OCI-LY1 (cell line): ENCODE data around the gene RHPN2.

Experiments
- EZH2 ChIP-seq: fragments of 200-600 bp; sonication (generic), shearing (Covaris generic); IDR thresholded peaks from 2 replicates; pipeline ENCODE4 v1.8.0; 2017; ENCODE audit warnings: borderline replicate concordance, mixed run types, mild to moderate bottlenecking, antibody characterized with exemption, low read length, moderate library complexity, mixed read lengths
- TF ChIP-seq, protein P1 (sequence below): fragments of 200-600 bp; sonication (generic), shearing (Covaris generic); IDR thresholded peaks from 2 replicates; pipeline ENCODE4 v1.5.1; 2017; ENCODE audit warnings: mild to moderate bottlenecking, antibody characterized with exemption, low read length, moderate library complexity, mixed read lengths

- TF ChIP-seq, protein P1, sequence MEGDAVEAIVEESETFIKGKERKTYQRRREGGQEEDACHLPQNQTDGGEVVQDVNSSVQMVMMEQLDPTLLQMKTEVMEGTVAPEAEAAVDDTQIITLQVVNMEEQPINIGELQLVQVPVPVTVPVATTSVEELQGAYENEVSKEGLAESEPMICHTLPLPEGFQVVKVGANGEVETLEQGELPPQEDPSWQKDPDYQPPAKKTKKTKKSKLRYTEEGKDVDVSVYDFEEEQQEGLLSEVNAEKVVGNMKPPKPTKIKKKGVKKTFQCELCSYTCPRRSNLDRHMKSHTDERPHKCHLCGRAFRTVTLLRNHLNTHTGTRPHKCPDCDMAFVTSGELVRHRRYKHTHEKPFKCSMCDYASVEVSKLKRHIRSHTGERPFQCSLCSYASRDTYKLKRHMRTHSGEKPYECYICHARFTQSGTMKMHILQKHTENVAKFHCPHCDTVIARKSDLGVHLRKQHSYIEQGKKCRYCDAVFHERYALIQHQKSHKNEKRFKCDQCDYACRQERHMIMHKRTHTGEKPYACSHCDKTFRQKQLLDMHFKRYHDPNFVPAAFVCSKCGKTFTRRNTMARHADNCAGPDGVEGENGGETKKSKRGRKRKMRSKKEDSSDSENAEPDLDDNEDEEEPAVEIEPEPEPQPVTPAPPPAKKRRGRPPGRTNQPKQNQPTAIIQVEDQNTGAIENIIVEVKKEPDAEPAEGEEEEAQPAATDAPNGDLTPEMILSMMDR, result no peak
- no peak for TF ChIP-seq EZH2
Measured at GRCh38 chr19:33035461-33035860, 29.2 kb downstream of the RHPN2 start.
